HS-5 (cell line): ENCODE measurements around the gene PGM2L1.
"Not testable (repeated sequence)": the region's sequence is repeated elsewhere in the genome, so short reads cannot be mapped to it uniquely, and the experiment has no call there.

Experiments used
- DNase-seq: peaks from one replicate; pipeline ENCODE4 v3.0.0-alpha.2; 2012; ENCODE audit warnings: low read depth

The PGM2L1 gene

GRCh38 chr11:74338963-74339362 is 59.3 kb downstream of the PGM2L1 start:
- DNase-seq, result no peak

DNA sequence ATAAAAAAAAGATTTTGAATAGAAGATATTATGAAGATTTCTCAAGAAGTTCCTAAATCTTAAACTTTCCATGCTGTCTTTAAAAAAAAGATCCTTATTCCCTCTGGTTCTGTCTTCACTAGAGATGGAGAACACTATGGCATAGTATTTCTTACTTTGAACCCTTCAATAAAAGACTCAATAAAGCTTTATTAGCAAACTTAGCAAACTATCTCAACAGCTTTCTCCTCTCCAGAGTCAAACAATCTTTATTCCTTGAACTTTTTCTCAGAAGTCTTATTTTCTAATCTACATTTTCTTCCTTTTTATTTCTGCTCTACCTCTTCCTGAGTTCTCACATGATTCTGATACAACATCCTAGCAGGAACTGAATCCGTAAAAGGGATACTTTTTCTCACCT is 65.0 kb downstream of the PGM2L1 start:
- no peak for DNase-seq

- DNase-seq, result no peak
These were observed 65.9 kb downstream of the PGM2L1 start for GRCh38 chr11:74332291-74332690.

DNA sequence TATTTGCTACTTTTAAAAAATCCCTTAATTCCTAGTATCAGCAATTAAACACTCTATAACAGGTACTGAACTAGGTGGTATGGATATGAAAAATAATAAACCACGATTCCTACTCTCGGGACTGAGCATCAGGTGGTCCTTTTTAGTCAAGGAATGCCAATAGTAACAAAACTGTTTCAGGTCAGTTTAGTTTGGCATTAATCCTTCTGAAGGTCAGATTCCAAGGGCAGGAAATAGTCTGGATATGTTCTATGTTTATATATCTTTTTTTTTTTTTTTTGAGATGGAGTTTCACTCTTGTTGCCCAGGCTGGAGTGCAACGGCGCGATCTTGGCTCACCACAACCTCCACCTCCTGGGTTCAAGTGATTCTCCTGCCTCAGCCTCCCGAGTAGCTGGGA is 67.2 kb downstream of the PGM2L1 start:
- DNase-seq, result not testable (repeated sequence)

DNA sequence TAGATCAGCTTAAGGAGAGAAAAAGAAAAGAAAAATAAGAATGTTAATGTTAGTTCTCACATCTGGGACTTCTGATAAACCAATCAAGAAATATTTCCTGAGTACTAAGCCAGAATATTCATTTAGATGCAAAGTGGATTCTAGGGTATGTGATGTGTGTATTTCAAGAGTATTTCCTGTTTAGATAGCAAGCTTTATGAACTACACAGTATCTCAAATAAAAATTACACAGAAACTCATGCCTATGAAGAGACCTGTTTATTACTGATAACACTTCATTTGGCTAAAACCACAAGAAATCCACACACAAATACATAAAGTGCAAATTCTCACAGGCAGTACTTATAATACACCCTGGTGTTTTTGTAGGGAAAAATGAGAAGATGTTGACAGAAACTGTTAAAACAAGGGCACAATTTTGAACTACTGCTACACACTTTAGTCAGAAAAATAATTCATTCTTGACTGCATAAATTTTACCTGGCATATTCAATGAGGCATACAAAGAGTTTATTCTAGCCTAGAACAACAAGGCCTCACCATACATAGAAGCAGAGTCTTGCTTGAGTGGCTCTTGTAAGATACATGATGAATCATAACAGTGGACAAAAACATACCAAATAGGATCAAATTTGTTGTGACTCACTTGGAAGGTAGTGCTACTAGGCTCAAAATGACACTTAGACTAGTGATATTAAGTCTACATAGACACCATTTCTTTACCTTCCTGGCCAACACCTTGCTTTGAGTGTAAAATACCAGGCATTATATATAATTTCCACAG is 68.0 kb downstream of the PGM2L1 start:
- no peak for DNase-seq

DNA sequence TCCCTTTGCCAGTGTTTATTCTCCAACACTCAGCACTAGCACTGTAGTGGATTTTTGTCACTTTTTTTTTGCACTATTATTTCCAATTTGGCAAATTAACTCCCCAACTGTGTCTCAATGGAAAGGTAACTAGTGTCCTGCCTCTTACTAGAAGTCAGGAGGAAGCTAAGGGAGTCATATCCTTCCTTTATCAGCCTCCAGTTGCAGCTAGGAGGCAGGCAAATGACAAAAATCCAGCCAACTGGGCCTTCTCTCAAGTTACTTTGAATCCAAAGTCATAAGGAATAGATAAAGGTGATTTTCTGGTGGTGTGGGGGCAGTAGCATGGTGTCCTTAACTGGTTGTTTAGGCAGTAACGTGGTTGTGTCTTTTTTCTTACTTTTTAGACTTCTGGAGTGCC is 71.2 kb downstream of the PGM2L1 start:
- DNase-seq, result no peak

- no peak for DNase-seq
These were observed 71.6 kb downstream of the PGM2L1 start for GRCh38 chr11:74326665-74327064.

GRCh38 chr11:74325649-74326645 is 72.3 kb downstream of the PGM2L1 start:
- DNase-seq, result no peak

GRCh38 chr11:74322667-74323066 is 75.6 kb downstream of the PGM2L1 start:
- no peak for DNase-seq

DNA sequence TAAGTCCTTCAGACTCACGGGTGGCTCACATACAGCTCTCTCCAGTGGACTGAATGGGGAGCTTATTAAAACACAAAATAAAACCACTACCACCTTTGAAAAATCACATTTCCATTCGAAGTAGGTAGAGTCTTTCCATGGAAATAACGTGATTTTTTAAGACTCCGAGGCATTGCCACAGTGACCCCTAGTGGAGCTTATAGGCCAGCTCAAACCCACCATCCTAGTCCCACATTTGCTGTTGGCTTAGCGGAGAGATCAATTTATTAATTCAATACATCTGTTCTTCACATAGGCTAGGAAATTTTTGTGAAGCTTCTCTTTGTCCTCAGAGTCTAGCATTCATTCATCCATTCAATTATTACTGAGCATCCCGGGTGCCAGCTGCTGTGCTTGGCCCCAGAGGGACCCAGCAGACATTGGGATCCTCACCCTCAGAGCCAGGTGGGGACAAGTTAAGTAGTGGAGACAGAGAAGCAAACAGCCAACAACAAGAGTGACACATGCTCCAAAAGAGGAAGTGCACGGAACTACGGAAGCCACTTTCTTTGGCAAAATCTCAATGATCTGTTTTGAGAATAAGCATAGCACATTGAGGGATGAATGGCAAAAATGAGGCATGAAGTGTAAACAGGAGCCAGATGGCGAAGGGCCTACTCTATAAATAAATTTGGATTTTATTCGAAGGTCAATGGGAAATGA is 76.6 kb downstream of the PGM2L1 start:
- DNase-seq, result no peak

- no peak for DNase-seq
These were observed 77.7 kb downstream of the PGM2L1 start for GRCh38 chr11:74320538-74320937.

- DNase-seq, result peak; percentile 90
These were observed 79.0 kb downstream of the PGM2L1 start for GRCh38 chr11:74319139-74319816.

DNA sequence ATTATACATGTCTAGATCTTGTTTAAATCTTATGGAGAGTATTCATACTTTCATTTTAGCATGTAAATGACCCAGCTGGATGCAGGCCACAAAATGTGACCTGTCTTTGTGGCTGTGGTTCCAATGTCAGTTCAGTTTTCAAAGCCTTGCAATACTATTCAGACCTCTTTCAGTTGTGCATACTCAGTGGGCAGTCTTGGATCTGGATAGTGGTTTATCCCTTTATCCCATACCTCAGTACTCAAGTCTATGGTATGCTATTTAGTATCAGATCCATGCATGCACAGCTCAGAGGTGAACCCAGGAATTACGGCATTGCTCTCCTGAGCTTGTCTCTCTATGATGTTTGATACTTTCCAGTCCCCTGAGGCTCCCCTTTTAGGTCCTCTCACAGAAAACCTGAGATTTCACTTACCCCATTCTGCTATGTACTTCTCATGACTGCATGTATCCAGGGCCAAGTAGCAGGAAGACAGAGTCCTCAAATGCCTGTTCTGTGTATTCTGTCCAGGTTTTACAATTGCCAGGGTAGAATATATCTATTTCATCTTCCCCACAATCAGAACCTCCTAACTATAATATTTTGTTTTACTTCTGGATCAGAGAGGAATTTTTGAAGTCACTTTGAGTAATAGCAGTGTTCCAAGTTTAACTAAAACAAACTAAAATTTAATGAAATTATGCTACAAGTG is 79.8 kb downstream of the PGM2L1 start:
- no peak for DNase-seq

DNA sequence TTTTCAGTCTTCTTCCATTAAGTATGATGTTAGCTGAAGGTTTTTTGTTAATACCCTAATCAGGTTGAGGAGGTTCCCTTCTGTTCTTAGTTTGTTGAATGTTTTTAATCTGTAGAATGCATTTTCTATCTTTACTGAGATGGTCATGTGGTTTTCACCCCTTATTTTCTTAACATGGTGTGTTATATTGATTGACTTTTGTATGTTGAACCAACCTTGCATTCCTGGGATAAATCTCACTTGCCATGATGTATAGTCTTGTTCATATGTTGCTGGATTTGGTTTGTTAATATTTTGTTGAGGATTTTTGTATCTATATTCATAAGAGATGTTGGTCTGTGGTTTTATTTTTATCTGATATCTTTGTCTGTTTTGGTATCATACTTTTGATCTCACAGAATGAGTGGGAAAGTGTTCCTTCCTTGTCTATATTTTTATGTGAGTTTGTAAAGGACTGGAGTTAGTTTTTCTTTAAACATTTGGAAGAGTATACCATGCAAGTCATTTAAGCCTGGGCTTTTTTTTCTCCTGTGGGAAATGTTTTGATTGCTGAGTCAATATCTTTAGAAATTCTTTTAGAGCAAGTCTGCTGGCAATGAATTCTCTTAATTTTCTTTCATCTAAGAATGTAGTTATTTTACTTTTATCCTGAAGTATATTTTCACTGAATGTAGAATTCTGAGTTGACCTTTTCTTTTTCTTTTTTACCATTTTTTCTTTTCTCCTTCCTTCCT is 81.3 kb downstream of the PGM2L1 start:
- DNase-seq, result no peak

- no peak for DNase-seq
These were observed 85.9 kb downstream of the PGM2L1 start for GRCh38 chr11:74312326-74312725.

DNA sequence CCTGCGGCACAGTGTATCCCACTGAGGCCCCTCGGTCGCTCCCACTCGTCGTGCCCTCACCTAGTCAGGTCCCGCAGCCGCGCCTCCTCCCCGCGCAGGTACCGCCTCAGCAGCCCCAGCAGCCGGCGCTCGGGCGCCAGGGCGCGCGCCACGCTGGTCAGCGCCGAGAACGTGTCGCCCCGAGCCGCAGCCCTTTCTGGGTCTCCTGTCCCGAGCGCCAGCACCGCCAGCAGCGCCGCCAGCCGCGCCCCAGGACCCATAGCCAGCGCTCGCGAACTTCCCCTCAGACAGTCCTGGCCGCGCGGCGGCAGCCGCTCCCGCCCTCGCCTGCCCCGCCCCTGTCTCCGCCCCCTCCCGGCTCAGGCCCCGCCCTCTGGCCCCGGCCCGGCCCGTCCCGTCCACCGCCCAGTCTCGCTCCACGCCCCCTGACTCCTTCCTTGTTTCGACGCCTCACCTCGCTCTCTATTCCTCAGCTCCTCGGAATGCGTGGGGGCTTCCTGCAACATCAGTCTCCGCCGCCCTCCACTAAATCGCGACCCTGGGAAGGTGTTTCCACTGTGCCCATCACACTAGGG is 86.8 kb downstream of the PGM2L1 start, which contains the start of gene P4HA3:
Gene P4HA3 (minus strand): TSS at position 289 of the 575 bp plus-strand sequence. CDS start 29 bp downstream, at position 260.
- DNase-seq, result no peak

- DNase-seq, result no peak
These were observed 87.4 kb downstream of the PGM2L1 start for GRCh38 chr11:74310857-74311256.

- DNase-seq, result no peak
These were observed 90.8 kb downstream of the PGM2L1 start for GRCh38 chr11:74307434-74307833.

GRCh38 chr11:74306435-74307175 is 91.6 kb downstream of the PGM2L1 start:
- DNase-seq, result no peak
